ENCODE measurements around the gene TP53BP2. TPM values are rescaled to one million over a fixed set of nuclear protein-coding genes. Genes with fewer than 3 reads are reported as not detected.

TP53BP2 gene
- total RNA-seq, 1 experiment from 2014 or later, result 38.2 TPM

DNA sequence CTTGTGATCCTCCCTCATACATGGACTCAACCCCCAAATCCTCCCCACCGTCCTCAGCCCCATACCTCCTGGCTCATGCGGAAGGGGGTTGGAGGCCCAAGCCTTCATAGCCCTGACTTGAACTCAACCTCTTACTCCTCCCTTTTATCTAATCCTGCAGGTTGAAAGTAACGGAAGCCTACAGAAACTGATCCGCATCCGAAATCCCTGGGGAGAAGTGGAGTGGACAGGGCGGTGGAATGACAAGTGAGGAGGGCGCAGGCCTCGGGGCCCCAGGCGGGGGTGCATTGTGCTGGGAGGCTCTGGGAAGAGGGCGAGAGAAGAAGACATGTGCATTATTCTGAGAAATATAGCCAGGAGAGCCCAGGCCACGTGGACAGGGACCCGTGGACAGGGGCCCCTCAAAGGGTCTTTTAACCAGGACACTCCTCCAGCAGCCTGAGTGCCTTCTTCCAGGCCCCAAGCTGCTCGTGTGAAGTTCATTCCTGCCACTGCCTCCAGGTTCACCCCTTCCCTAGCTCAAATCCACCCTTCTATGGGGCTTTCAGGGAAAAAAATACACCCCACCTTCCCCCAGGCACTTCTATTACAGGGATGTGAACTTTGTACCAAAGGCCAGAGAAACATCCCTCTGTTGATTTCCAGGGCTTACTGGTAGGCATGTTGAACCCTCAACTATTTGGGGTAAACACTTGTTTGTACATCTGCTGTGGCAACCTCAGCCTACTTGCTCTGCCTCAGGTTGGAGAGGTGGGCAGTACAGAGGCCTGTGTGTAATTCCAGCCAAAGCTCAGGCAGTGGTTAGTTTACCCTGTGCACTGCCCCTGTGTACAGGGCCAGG lies 94.8 kb downstream of the TP53BP2 start:
- H3K4me3 ChIP-seq (replicated peaks in 1 of 2; ENCODE audit: low read depth in 1 of 2, low read length in 2 of 2), result no peak overlapping the region
- H3K27me3 ChIP-seq (ENCODE audit: insufficient read depth, low read length), result no peaks in the 10 kb centered on the region
- TF ChIP-seq RAD21 (IDR thresholded peaks at IDR 0.05; ENCODE audit: low read depth) (no peak), SIN3A (IDR thresholded peaks at IDR 0.05; ENCODE audit: low read depth) (no peak), ZFX (IDR thresholded peaks at IDR 0.05) (no peak), EZH2phosphoT487 (IDR thresholded peaks at IDR 0.05; ENCODE audit: borderline replicate concordance) (no peak), TCF7L2 (IDR thresholded peaks at IDR 0.05; ENCODE audit: borderline replicate concordance, extremely low read depth, insufficient read depth, insufficient read length) (no peak), JUND (IDR thresholded peaks at IDR 0.05) (no peak)
- TF ChIP-seq, protein P1, sequence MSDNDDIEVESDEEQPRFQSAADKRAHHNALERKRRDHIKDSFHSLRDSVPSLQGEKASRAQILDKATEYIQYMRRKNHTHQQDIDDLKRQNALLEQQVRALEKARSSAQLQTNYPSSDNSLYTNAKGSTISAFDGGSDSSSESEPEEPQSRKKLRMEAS (IDR thresholded peaks at IDR 0.05), result no peak
- TF ChIP-seq, protein P2, sequence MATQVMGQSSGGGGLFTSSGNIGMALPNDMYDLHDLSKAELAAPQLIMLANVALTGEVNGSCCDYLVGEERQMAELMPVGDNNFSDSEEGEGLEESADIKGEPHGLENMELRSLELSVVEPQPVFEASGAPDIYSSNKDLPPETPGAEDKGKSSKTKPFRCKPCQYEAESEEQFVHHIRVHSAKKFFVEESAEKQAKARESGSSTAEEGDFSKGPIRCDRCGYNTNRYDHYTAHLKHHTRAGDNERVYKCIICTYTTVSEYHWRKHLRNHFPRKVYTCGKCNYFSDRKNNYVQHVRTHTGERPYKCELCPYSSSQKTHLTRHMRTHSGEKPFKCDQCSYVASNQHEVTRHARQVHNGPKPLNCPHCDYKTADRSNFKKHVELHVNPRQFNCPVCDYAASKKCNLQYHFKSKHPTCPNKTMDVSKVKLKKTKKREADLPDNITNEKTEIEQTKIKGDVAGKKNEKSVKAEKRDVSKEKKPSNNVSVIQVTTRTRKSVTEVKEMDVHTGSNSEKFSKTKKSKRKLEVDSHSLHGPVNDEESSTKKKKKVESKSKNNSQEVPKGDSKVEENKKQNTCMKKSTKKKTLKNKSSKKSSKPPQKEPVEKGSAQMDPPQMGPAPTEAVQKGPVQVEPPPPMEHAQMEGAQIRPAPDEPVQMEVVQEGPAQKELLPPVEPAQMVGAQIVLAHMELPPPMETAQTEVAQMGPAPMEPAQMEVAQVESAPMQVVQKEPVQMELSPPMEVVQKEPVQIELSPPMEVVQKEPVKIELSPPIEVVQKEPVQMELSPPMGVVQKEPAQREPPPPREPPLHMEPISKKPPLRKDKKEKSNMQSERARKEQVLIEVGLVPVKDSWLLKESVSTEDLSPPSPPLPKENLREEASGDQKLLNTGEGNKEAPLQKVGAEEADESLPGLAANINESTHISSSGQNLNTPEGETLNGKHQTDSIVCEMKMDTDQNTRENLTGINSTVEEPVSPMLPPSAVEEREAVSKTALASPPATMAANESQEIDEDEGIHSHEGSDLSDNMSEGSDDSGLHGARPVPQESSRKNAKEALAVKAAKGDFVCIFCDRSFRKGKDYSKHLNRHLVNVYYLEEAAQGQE (IDR thresholded peaks at IDR 0.05; ENCODE audit: low read depth), result no peak
- TF ChIP-seq, protein P3, sequence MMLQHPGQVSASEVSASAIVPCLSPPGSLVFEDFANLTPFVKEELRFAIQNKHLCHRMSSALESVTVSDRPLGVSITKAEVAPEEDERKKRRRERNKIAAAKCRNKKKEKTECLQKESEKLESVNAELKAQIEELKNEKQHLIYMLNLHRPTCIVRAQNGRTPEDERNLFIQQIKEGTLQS (IDR thresholded peaks at IDR 0.05), result no peak
- ATAC-seq (no peak), DNase-seq (ENCODE audit: low read depth, low spot score) (no peak)
- POLR2A ChIA-PET, result no interaction called here
- peaks cover 15% of the 10 kb centered on the region; the same call in 1 of the 2 replicates for H3K79me2 ChIP-seq (ENCODE audit: insufficient read depth, low read length)
- RAD21 ChIA-PET (ENCODE audit: low non-redundant PET in 1 of 2, low total read pairs in 2 of 2, uncharacterized antibody in 2 of 2, unreplicated experiment in 2 of 2), result no interaction called here
- no peaks in the 10 kb centered on the region for H3K4me1 ChIP-seq (ENCODE audit: control insufficient read depth in 1 of 2, insufficient read depth in 2 of 2, low read length in 2 of 2)
- intact Hi-C loops (cut with micrococcal nuclease), result no loop called here
- no peak overlapping the region for H3K4me2 ChIP-seq (ENCODE audit: low read length)
- H3K36me3 ChIP-seq (ENCODE audit: control insufficient read depth in 1 of 2, insufficient read depth in 2 of 2, low read length in 2 of 2), result peaks cover 42 to 84% of the 10 kb centered on the region in 2 experiments
- no peaks in the 10 kb centered on the region for H3K9me3 ChIP-seq (ENCODE audit: control insufficient read depth in 1 of 2, insufficient read depth in 1 of 2, low read depth in 1 of 2, low read length in 2 of 2)
- H3K9ac ChIP-seq (ENCODE audit: low read length), result no peak overlapping the region
- CTCF ChIA-PET, result interaction anchor here (1.0 to 1.5 kb wide), 3 partner anchors 20 to 45 kb away, joined by 3 to 5 read pairs (median 3); no protein-coding TSS in a partner anchor
- H3K27ac ChIP-seq (ENCODE audit: low read depth, low read length), result no peak overlapping the region
- BruUV-seq (replicated peaks), result no TSS peak
- H3K9me2 ChIP-seq (ENCODE audit: insufficient read depth), result no peaks in the 10 kb centered on the region
- no peaks in the 10 kb centered on the region for H4K20me1 ChIP-seq (ENCODE audit: insufficient read depth)
- H2AFZ ChIP-seq (ENCODE audit: low read depth, low read length, poor library complexity, severe bottlenecking), result no peak overlapping the region

All from HCT116 (cell line).